AG10803 (cell line): ENCODE measurements around the gene CLEC10A.

Experiments
- DNase-seq: peaks from one replicate; pipeline ENCODE4 v3.0.0; 2010; ENCODE audit warnings: low read depth
- H3K4me3 ChIP-seq: 2 replicates; pipeline ENCODE4 v1.5.1; 2011; ENCODE audit warnings: mild to moderate bottlenecking, low read length, control low read depth
- CTCF ChIP-seq: conservative IDR thresholded peaks from 2 replicates; pipeline ENCODE4 v1.5.1; 2011; ENCODE audit warnings: mild to moderate bottlenecking, low read length, control low read depth, inconsistent platforms

Gene CLEC10A

GRCh38 chr17:7120123-7120522 is 40.1 kb upstream of the CLEC10A start:
- TF ChIP-seq CTCF, result no peak
- no peak overlapping the region for H3K4me3 ChIP-seq
- DNase-seq, result no peak

- DNase-seq, result no peak
- H3K4me3 ChIP-seq, result no peak overlapping the region
- TF ChIP-seq CTCF, result no peak
Measured at GRCh38 chr17:7119314-7119713, 39.3 kb upstream of the CLEC10A start.

- no peak for TF ChIP-seq CTCF
- DNase-seq, result no peak
Measured at GRCh38 chr17:7114875-7115614, 35.0 kb upstream of the CLEC10A start.

GRCh38 chr17:7114241-7114874 is 34.3 kb upstream of the CLEC10A start, which contains the start of gene ASGR2:
ASGR2 (minus strand) TSS chr17:7114822; CDS start chr17:7114240, 582 bp downstream.
- DNase-seq, result no peak
- no peak for TF ChIP-seq CTCF
- H3K4me3 ChIP-seq, result no peak within 1 kb of the TSS

More at GRCh38 chr17:7114875-7115614, 35.0 kb upstream of the CLEC10A start:
- H3K4me3 ChIP-seq, result no peak overlapping the region

GRCh38 chr17:7113273-7114071 is 33.4 kb upstream of the CLEC10A start:
- DNase-seq, result no peak
- no peak overlapping the region for H3K4me3 ChIP-seq
- no peak for TF ChIP-seq CTCF

GRCh38 chr17:7112510-7113108 is 32.6 kb upstream of the CLEC10A start:
- DNase-seq, result no peak
- no peak overlapping the region for H3K4me3 ChIP-seq
- no peak for TF ChIP-seq CTCF
